ENCODE data around the gene AKT2. TPM values are rescaled to one million over a fixed set of nuclear protein-coding genes. Genes with fewer than 3 reads are reported as not detected.

The AKT2 gene
- total RNA-seq, 2 experiments from 2014 or later, result 139 to 144 TPM

GRCh38 chr19:40286235-40286970, 1.3 kb upstream of the AKT2 start:
- Mint-ChIP-seq H3K27ac (peak overlapping the region; percentile 99), H3K9me3 (no peaks in the 10 kb centered on the region), H3K36me3 (ENCODE audit: low read depth) (peaks cover 1% of the 10 kb centered on the region), H3K27me3 (no peaks in the 10 kb centered on the region), H3K4me1 (ENCODE audit: low read depth) (peaks cover 38% of the 10 kb centered on the region), H3K4me3 (peak overlapping the region; percentile 98)
- DNase-seq (no peak), ATAC-seq (no peak)
- ChIA-PET POLR2A (interaction anchor here (0.6 kb wide), 1 partner anchor 22 kb away, joined by 3 read pairs; no protein-coding TSS in a partner anchor), CTCF (interaction anchor here (1.0 kb wide), 1 partner anchor 19 kb away, joined by 3 read pairs; no protein-coding TSS in a partner anchor)
- TF ChIP-seq CTCF (IDR thresholded peaks at IDR 0.05), result no peak
- intact Hi-C loops (cut with micrococcal nuclease), result loop anchor here (10.0 kb wide), 1 partner anchor 308 kb away; no protein-coding TSS in a partner anchor

- Mint-ChIP-seq H3K36me3 (ENCODE audit: low read depth) (peaks cover 1% of the 10 kb centered on the region), H3K9me3 (no peaks in the 10 kb centered on the region), H3K4me1 (ENCODE audit: low read depth) (peaks cover 43% of the 10 kb centered on the region), H3K27me3 (no peaks in the 10 kb centered on the region), H3K4me3 (peak overlapping the region; percentile 98), H3K27ac (peak overlapping the region; percentile 99)
- DNase-seq, result peak; percentile 99
- ATAC-seq, result peak; percentile 84
- CTCF ChIA-PET, result interaction anchor here (1.5 kb wide), 1 partner anchor 20 kb away, joined by 8 read pairs; no protein-coding TSS in a partner anchor
- TF ChIP-seq CTCF (IDR thresholded peaks at IDR 0.05), result no peak
- POLR2A ChIA-PET, result interaction anchor here (0.6 to 2.5 kb wide), 2 partner anchors 10 to 21 kb away, joined by 3 to 13 read pairs; no protein-coding TSS in a partner anchor
- intact Hi-C loops (cut with micrococcal nuclease), result loop anchor here (10.0 kb wide), 1 partner anchor 309 kb away; no protein-coding TSS in a partner anchor
Measured at GRCh38 chr19:40285353-40286234, 449 bp upstream of the AKT2 start.

- Mint-ChIP-seq H3K4me1 (ENCODE audit: low read depth) (peaks cover 53% of the 10 kb centered on the region), H3K4me3 (peak overlapping the region; percentile 98), H3K27me3 (no peaks in the 10 kb centered on the region), H3K27ac (peak overlapping the region; percentile 100), H3K36me3 (ENCODE audit: low read depth) (peaks cover 1% of the 10 kb centered on the region), H3K9me3 (no peaks in the 10 kb centered on the region)
- ChIA-PET CTCF (interaction anchor here (1.0 kb wide), 1 partner anchor 180 kb away, joined by 4 read pairs; no protein-coding TSS in a partner anchor), POLR2A (interaction anchor here (0.6 to 2.5 kb wide), 5 partner anchors 9 to 312 kb away, joined by 3 to 13 read pairs (median 5); no protein-coding TSS in a partner anchor)
- intact Hi-C loops (cut with micrococcal nuclease), result loop anchor here (10.0 kb wide), 1 partner anchor 311 kb away; no protein-coding TSS in a partner anchor
- no peak for TF ChIP-seq CTCF (IDR thresholded peaks at IDR 0.05)
- DNase-seq (no peak), ATAC-seq (no peak)
Measured at GRCh38 chr19:40284251-40284500, 969 bp downstream of the AKT2 start.

- Mint-ChIP-seq H3K27ac (peak overlapping the region; percentile 100), H3K4me1 (ENCODE audit: low read depth) (peaks cover 54% of the 10 kb centered on the region), H3K27me3 (no peaks in the 10 kb centered on the region), H3K36me3 (ENCODE audit: low read depth) (peaks cover 1% of the 10 kb centered on the region), H3K4me3 (peak overlapping the region; percentile 98), H3K9me3 (no peaks in the 10 kb centered on the region)
- intact Hi-C loops (cut with micrococcal nuclease), result loop anchor here (10.0 kb wide), 1 partner anchor 311 kb away; no protein-coding TSS in a partner anchor
- DNase-seq (no peak), ATAC-seq (no peak)
- ChIA-PET CTCF (interaction anchor here (0.7 to 1.3 kb wide), 3 partner anchors 117 to 181 kb away, joined by 3 to 4 read pairs (median 3); no protein-coding TSS in a partner anchor), POLR2A (interaction anchor here (1.1 to 2.5 kb wide), 4 partner anchors 8 to 312 kb away, joined by 4 to 13 read pairs (median 6); no protein-coding TSS in a partner anchor)
- TF ChIP-seq CTCF (IDR thresholded peaks at IDR 0.05), result no peak
Measured at GRCh38 chr19:40283414-40284250, 1.5 kb downstream of the AKT2 start.
